GM19463 (cell line): ENCODE results near the gene RRAD.
"Not testable (repeated sequence)": the region's sequence is repeated elsewhere in the genome, so short reads cannot be mapped to it uniquely, and the experiment has no call there.

Experiments
- ATAC-seq: cut with Tn5 transposase; IDR thresholded peaks from one replicate; pipeline ENCODE4 v1.9.1; 2021; ENCODE audit warnings: mild to moderate bottlenecking, moderate library complexity; ENCODE audit not compliant: unreplicated experiment

RRAD gene

GRCh38 chr16:66935314-66936011 lies 10.1 kb upstream of the RRAD start, which contains the start of gene CES2:
CES2 (plus strand) TSS chr16:66935516; CDS start chr16:66935636, 120 bp downstream.
- no peak for ATAC-seq

- not testable (repeated sequence) for ATAC-seq
These were observed 9.5 kb upstream of the RRAD start for GRCh38 chr16:66934839-66935313.

DNA sequence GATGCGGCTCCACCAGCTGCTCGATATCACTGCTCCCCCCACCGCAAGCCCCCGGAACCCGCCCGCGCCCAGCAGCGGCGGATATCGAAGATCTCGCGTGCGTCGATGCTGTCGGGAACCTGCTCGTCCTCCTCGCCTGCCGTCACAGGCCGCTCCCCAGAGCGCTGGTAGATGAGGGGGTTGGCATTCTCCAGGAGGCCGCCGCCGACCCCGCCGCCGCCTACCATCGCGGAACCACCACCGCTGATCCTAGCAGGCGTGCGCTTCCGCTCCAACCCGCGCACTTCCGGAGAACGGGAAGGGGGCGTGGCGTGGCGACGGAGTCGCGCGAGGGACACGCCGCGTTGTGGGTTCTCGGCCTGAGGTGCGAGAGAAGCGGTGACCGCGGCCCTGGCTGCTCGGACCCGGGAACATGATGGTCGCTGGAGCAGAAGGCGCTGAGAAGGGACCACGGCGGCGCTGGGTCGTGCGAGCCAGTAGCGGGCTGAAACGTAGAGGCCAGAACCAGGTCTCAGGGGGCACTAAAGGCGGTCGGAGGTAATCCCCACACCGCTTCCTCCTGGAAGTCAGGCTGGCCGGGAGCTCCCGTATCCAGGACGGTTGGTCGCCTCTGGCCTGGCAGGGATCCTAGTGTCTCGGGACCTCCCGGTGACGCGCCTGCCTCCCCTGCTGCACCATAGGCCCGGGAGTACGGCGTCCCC lies 9.0 kb upstream of the RRAD start, which contains the start of gene CIAO2B:
Gene CIAO2B (minus strand): TSS at position 265 of the 701 bp plus-strand sequence. CDS start 38 bp downstream, at position 227.
- ATAC-seq, result peak; percentile 81

DNA sequence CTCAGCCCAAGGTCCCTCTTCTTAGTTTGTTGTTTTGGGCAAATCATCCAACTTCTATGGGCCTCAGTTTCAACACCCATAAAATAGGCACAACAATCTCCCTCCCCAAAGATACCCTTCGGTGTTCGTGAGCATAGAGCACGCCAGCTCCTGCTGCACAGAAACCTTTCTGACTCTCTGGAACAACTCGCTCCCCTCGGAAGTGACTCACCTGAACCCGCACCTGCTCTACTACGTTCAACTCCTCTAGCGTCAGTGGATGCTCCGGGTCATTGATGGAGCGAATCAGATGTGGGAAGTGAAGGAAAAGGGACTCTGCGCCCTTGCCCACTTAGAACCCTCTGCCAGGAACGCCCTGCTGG lies 8.4 kb upstream of the RRAD start:
- ATAC-seq, result no peak

- ATAC-seq, result no peak
These were observed 6.7 kb upstream of the RRAD start for GRCh38 chr16:66932076-66932475.

DNA sequence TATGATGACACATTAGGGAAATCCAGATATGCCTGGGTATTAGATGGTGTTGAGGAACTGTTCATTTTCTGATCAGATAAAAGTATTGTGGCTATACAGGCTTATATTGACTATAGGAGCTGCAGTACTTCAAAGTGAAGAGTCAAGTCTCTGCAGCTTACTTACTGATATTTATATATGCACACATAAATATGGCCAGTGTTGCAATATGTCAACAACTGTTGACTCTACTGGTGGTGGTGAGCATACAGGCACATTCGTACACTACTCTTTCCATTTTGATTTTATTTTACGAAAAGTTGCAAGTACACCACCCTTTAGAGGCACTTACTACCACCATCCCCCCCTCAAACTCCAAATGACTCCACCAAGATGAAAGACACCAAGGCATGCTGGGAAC lies 6.3 kb upstream of the RRAD start:
- no peak for ATAC-seq

- no peak for ATAC-seq
These were observed 4.9 kb upstream of the RRAD start for GRCh38 chr16:66930189-66930588.

GRCh38 chr16:66928702-66929388 lies 3.5 kb upstream of the RRAD start:
- no peak for ATAC-seq

GRCh38 chr16:66927918-66928649 lies 2.7 kb upstream of the RRAD start:
- no peak for ATAC-seq

GRCh38 chr16:66926961-66927436 lies 1.7 kb upstream of the RRAD start:
- ATAC-seq, result no peak

DNA sequence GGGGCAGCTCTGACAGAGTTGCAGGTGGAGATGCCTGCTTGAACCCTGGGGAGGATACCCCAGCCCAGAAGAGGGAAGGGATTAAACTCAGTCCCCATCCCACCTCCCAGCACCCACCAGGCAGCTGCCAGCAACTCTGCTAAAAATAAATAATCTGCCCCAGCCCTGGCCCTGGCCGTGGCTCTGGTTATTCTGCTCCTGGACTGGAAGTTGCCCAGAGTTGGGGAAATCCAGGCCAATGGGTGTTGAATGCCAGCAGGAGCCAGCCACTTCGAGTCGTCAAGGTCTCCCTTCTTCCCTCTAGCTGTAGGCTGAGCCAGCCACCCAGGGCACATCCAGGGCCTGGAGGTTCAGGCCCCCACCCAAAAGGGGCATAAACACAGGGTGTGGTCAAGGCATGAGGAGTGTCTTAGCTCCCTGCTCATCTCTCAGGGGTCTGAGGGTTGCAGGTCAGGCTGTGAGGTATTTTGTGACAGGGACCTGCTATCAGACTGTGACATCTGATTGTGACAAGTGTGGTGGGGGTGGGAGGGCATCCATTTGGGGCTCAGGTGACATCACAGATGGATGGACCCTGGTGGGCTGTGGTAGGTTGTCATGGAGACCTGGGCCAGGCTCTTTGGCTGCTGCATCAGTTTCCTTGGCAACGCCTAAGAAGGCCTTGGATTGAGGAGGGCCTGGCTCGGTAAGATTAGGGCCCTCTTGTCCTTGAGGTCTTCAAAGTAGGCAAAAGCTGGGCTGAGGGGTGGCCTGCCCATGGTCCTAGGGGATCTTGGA lies 1.0 kb upstream of the RRAD start:
- ATAC-seq, result no peak

DNA sequence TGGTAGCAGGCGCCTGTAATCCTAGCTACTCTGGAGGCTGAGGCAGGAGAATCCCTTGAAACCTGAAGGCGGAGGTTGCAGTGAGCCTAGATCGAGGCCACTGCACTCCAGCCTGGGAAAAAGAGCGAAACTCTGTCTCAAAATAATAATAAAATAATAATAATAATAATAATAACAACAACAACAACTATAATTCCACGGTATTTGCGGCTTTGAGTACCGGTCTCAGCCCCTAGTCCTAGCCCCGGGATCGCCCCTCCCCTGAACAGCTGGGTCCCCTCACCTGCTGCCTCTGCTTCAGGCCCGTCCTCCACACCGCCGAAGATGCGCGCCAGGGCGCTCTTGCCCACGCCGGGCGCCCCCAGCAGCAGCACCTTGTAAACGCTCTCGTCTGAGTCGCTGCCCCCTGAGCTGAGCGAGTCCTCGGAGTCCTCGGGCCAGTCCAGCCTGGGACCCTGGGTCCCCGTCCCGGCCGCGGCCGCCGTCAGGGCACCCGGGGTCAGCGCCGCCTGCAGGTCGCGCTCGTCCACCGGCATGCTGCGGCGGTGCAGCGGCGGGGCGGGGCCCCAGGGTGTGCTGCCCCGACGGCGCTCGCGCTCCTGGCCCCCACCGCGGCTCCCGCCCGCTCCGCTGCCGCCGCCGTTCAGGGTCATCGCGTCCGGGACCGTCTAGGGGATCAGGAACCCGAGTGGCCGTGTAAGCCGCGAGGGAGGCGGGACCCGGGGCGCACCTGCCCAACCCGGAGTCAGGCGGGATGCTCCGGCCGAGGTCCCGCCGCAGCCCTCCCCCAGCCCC lies 611 bp downstream of the RRAD start:
- peak; percentile 39 for ATAC-seq

GRCh38 chr16:66923866-66924265 lies 1.5 kb downstream of the RRAD start:
- ATAC-seq, result no peak

DNA sequence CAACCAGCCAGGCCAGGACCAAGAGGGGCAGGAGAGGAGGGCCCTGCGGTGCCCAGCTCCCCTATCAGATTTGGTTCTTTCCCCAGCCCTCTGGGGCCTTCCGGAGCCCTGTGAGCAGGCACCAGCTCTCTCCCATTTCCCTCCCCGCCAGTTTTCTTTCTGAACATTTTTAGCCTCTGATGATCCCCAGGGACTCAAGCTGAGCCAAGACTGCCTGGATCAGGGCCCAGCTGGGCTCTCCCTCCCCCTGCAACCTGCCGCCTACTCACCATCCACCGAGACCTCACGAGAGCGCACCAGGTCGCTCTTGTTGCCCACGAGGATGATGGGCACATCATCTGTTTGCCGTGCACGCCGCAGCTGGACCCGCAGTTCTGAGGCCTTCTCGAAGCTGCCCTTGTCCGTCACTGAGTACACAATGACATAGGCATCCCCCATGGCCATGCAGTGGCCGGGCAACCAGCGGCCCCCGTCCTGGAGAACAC lies 2.0 kb downstream of the RRAD start:
- ATAC-seq, result no peak

GRCh38 chr16:66921729-66922450 lies 3.4 kb downstream of the RRAD start:
- no peak for ATAC-seq

- ATAC-seq, result no peak
These were observed 4.2 kb downstream of the RRAD start for GRCh38 chr16:66920924-66921680.

- ATAC-seq, result no peak
These were observed 5.1 kb downstream of the RRAD start for GRCh38 chr16:66920299-66920590.
